Glutamatergic neuron (in vitro differentiated cells): ENCODE results near the gene SRGAP1. TPM values are rescaled to one million over a fixed set of nuclear protein-coding genes. Genes with fewer than 3 reads are reported as not detected.

ENCODE experiments used
- DNase-seq: peaks from one replicate; pipeline ENCODE4 v3.0.0; 2022
- H3K27ac Mint-ChIP-seq: one replicate; pipeline ENCODE4 v1.8.0; 2020; ENCODE audit warnings: mild to moderate bottlenecking, mixed read lengths, inconsistent platforms; ENCODE audit not compliant: unreplicated experiment
- H3K27me3 Mint-ChIP-seq: one replicate; pipeline ENCODE4 v1.8.0; 2020; ENCODE audit warnings: mild to moderate bottlenecking, moderate library complexity, mixed read lengths, inconsistent platforms; ENCODE audit not compliant: unreplicated experiment
- H3K36me3 Mint-ChIP-seq: one replicate; pipeline ENCODE4 v1.8.0; 2020; ENCODE audit warnings: mild to moderate bottlenecking, mixed read lengths, inconsistent platforms; ENCODE audit not compliant: unreplicated experiment
- H3K4me1 Mint-ChIP-seq: one replicate; pipeline ENCODE4 v1.8.0; 2020; ENCODE audit warnings: mild to moderate bottlenecking, low read depth, mixed read lengths, inconsistent platforms; ENCODE audit not compliant: unreplicated experiment
- H3K4me3 Mint-ChIP-seq: one replicate; pipeline ENCODE4 v1.8.0; 2020; ENCODE audit warnings: mild to moderate bottlenecking, mixed read lengths, inconsistent platforms; ENCODE audit not compliant: unreplicated experiment
- H3K9me3 Mint-ChIP-seq: one replicate; pipeline ENCODE4 v1.8.0; 2020; ENCODE audit warnings: mild to moderate bottlenecking, moderate library complexity, mixed read lengths, inconsistent platforms; ENCODE audit not compliant: unreplicated experiment
- total RNA-seq: library from RNA; stranded (reverse); fragmentation: NEBNext Ultra II Directional; extraction: Animal tissue kit (Norgen Biotek cat#: 25700); gene quantifications from one replicate; pipeline ENCODE4 v1.2.1, GENCODE V29; 2021; ENCODE audit not compliant: unreplicated experiment
- TF ChIP-seq, protein P1 (sequence below): fragments of 200-600 bp; sonication (generic); IDR thresholded peaks from one replicate; pipeline ENCODE4 v1.5.0; 2021; ENCODE audit not compliant: partially characterized antibody, unreplicated experiment

SRGAP1 gene
- total RNA-seq, 1 donor from 2014 or later = 52.0 TPM

GRCh38 chr12:64058541-64059265, 214.2 kb downstream of the SRGAP1 start:
- Mint-ChIP-seq H3K9me3 (peaks cover 1% of the 10 kb centered on the region), H3K4me3 (no peak overlapping the region), H3K27me3 (peaks cover 4% of the 10 kb centered on the region), H3K36me3 (peaks cover 6% of the 10 kb centered on the region), H3K27ac (no peak overlapping the region), H3K4me1 (peaks cover 12% of the 10 kb centered on the region)
- no peak for DNase-seq
- TF ChIP-seq, protein P1, sequence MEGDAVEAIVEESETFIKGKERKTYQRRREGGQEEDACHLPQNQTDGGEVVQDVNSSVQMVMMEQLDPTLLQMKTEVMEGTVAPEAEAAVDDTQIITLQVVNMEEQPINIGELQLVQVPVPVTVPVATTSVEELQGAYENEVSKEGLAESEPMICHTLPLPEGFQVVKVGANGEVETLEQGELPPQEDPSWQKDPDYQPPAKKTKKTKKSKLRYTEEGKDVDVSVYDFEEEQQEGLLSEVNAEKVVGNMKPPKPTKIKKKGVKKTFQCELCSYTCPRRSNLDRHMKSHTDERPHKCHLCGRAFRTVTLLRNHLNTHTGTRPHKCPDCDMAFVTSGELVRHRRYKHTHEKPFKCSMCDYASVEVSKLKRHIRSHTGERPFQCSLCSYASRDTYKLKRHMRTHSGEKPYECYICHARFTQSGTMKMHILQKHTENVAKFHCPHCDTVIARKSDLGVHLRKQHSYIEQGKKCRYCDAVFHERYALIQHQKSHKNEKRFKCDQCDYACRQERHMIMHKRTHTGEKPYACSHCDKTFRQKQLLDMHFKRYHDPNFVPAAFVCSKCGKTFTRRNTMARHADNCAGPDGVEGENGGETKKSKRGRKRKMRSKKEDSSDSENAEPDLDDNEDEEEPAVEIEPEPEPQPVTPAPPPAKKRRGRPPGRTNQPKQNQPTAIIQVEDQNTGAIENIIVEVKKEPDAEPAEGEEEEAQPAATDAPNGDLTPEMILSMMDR = no peak

DNA sequence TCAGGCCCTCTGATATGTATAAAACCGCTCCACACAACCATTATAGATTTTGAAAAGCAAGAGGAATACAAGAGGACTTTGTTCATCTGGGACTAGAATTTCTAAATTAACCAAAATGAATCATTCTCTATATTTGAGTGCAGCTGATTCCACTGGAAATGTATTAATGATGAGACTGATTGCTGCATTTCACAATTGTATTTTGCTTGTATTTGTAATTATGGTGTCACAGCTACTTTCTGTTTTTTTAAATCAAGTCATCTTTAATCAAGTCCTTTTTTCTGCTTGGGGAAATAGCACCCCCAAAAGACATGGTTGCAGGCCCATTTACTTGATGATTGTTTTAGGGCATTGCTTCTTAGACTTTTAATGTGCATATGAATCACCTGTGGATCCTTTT, 215.2 kb downstream of the SRGAP1 start:
- H3K27me3 Mint-ChIP-seq = peaks cover 4% of the 10 kb centered on the region
- H3K4me1 Mint-ChIP-seq = peaks cover 12% of the 10 kb centered on the region
- no peak overlapping the region for H3K27ac Mint-ChIP-seq
- peaks cover 1% of the 10 kb centered on the region for H3K9me3 Mint-ChIP-seq
- TF ChIP-seq, protein P1 = no peak
- no peak overlapping the region for H3K4me3 Mint-ChIP-seq
- DNase-seq = no peak
- peaks cover 6% of the 10 kb centered on the region for H3K36me3 Mint-ChIP-seq

- no peak for DNase-seq
- peaks cover 2% of the 10 kb centered on the region for H3K27me3 Mint-ChIP-seq
- no peak overlapping the region for H3K4me3 Mint-ChIP-seq
- H3K4me1 Mint-ChIP-seq = peaks cover 9% of the 10 kb centered on the region
- TF ChIP-seq, protein P1 = no peak
- H3K9me3 Mint-ChIP-seq = peaks cover 1% of the 10 kb centered on the region
- H3K27ac Mint-ChIP-seq = no peak overlapping the region
- H3K36me3 Mint-ChIP-seq = no peaks in the 10 kb centered on the region
Measured at GRCh38 chr12:64061868-64062375, 217.4 kb downstream of the SRGAP1 start.

DNA sequence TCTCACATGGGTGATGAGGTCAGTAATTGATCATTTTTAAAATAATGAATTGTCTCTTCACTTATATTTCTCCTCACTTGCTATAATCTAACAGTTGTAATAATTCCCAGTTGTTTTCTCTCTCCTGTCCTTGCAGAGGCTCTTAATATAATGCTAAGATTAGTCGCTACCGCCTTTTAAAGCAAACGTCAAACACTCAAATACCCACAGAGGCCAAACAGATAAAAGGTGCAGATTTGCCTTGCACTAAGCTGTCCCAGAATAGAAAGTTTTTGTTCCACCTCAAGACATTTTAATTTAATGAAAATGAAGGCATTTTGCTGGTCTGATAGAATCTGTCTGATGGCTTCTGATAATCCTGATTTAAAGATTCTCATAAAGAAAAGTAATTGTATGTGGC, 218.6 kb downstream of the SRGAP1 start:
- peaks cover 2% of the 10 kb centered on the region for H3K27me3 Mint-ChIP-seq
- TF ChIP-seq, protein P1 = no peak
- H3K4me3 Mint-ChIP-seq = no peak overlapping the region
- H3K27ac Mint-ChIP-seq = no peak overlapping the region
- no peaks in the 10 kb centered on the region for H3K36me3 Mint-ChIP-seq
- DNase-seq = no peak
- H3K9me3 Mint-ChIP-seq = peaks cover 1% of the 10 kb centered on the region
- peaks cover 8% of the 10 kb centered on the region for H3K4me1 Mint-ChIP-seq

- H3K4me1 Mint-ChIP-seq = peaks cover 3% of the 10 kb centered on the region
- no peaks in the 10 kb centered on the region for H3K36me3 Mint-ChIP-seq
- no peaks in the 10 kb centered on the region for H3K27me3 Mint-ChIP-seq
- no peaks in the 10 kb centered on the region for H3K9me3 Mint-ChIP-seq
- no peak overlapping the region for H3K27ac Mint-ChIP-seq
- no peak overlapping the region for H3K4me3 Mint-ChIP-seq
- TF ChIP-seq, protein P1 = no peak
- no peak for DNase-seq
Measured at GRCh38 chr12:64064240-64064639, 219.7 kb downstream of the SRGAP1 start.
